KOPT-K1 (cell line): ENCODE measurements around the gene DNAH14.
"Not testable (repeated sequence)": the region's sequence is repeated elsewhere in the genome, so short reads cannot be mapped to it uniquely, and the experiment has no call there.

Experiments used
- H3K27ac ChIP-seq: fragments of 200-600 bp; sonication (generic); 2 replicates; pipeline ENCODE4 v1.5.1; 2016; ENCODE audit warnings: antibody characterized with exemption, mild to moderate bottlenecking, low read depth, low read length; ENCODE audit not compliant: poor library complexity, severe bottlenecking
- H3K36me3 ChIP-seq: fragments of 200-600 bp; sonication (generic); 2 replicates; pipeline ENCODE4 v1.5.1; 2017; ENCODE audit warnings: antibody characterized with exemption, mild to moderate bottlenecking, low read length, moderate library complexity; ENCODE audit not compliant: insufficient read depth
- H3K9me3 ChIP-seq: fragments of 200-600 bp; sonication (generic); 2 replicates; pipeline ENCODE4 v1.5.1; 2017; ENCODE audit warnings: antibody characterized with exemption, low read length, mild to moderate bottlenecking; ENCODE audit not compliant: insufficient read depth, poor library complexity, severe bottlenecking

The DNAH14 gene

GRCh38 chr1:224939844-224940425 is 10.5 kb downstream of the DNAH14 start:
- H3K27ac ChIP-seq = no peak overlapping the region
- peaks cover 11% of the 10 kb centered on the region for H3K9me3 ChIP-seq
- no peaks in the 10 kb centered on the region for H3K36me3 ChIP-seq

DNA sequence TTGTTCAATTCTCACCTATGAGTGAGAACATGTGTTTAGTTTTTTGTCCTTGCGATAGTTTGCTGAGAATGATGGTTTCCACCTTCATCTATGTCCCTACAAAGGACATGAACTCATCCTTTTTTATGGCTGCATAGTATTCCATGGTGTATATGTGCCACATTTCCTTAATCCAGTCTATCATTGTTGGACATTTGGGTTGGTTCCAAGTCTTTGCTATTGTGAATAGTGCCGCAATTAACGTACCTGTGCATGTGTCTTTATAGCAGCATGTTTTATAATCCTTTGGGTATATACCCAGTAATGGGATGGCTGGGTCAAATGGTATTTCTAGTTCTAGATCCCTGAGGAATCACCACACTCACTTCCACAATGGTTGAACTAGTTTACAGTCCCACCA is 11.3 kb downstream of the DNAH14 start:
- H3K27ac ChIP-seq, H3K9me3 ChIP-seq, H3K36me3 ChIP-seq: not testable (repeated sequence)

DNA sequence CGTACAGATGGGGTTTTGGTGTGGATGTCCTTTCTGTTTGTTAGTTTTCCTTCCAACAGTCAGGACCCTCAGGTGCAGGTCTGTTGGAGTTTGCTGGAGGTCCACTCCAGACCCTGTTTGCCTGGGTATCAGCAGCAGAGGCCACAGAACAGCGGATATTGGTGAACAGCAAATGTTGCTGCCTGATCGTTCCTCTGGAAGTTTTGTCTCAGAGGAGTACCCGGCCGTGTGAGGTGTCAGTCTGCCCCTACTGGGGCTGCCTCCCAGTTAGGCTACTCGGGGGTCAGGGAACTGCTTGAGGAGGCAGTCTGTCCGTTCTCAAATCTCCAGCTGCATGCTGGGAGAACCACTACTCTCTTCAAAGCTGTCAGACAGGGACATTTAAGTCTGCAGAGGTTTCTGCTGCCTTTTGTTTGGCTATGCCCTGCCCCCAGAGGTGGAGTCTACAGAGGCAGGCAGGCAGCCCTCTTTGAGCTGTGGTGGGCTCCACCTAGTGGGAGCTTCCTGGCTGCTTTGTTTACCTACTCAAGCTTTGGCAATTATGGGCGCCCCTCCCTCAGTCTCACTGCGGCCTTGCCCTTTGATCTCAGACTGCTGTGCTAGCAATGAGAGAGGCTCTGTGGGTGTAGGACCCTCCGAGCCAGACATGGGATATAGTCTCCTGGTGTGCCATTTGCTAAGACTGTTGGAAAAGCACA is 16.3 kb downstream of the DNAH14 start:
- H3K27ac ChIP-seq, H3K9me3 ChIP-seq, H3K36me3 ChIP-seq: not testable (repeated sequence)

DNA sequence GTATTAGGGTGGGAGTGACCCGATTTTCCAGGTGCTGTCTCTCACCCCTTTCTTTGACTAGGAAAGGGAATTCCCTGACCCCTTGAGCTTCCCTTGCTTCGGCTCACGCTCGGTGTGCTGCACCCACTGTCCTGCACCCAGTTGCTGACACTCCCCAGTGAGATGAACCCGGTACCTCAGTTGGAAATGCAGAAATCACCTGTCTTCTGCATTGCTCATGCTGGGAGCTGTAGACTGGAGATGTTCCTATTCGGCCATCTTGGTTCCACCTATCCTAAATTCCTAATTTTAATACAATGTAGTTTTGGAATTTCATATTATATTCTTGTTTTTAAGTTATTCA is 16.8 kb downstream of the DNAH14 start:
- H3K9me3 ChIP-seq, H3K27ac ChIP-seq, H3K36me3 ChIP-seq: not testable (repeated sequence)

DNA sequence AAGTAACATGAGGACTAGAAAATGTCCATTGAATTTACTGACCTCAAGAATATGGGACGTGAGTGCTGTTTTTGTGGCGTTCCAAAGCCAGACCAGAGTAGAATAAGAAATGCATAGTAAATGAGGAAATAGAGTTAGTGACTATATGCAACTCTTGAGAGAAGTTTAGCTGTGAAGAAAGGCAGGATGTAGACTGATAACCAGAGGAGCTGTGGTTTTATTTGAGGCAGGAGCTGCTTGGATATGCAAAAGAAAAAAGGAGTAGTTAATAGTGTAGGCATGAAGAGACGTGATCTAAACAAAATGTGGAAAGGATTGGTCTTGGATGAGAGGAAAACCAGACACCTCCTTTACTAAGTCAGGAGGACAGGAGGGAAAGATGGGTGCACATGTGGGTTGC is 28.2 kb downstream of the DNAH14 start:
- no peak overlapping the region for H3K27ac ChIP-seq
- H3K36me3 ChIP-seq = no peaks in the 10 kb centered on the region
- no peaks in the 10 kb centered on the region for H3K9me3 ChIP-seq

- H3K36me3 ChIP-seq = no peaks in the 10 kb centered on the region
These were observed 29.0 kb downstream of the DNAH14 start for GRCh38 chr1:224958490-224958889.

GRCh38 chr1:224959115-224959514 is 29.6 kb downstream of the DNAH14 start:
- Histone ChIP-seq H3K27ac (no peak overlapping the region), H3K36me3 (no peaks in the 10 kb centered on the region), H3K9me3 (no peaks in the 10 kb centered on the region)

More at GRCh38 chr1:224958490-224958889, 29.0 kb downstream of the DNAH14 start:
- Histone ChIP-seq H3K27ac (no peak overlapping the region), H3K9me3 (no peaks in the 10 kb centered on the region)

DNA sequence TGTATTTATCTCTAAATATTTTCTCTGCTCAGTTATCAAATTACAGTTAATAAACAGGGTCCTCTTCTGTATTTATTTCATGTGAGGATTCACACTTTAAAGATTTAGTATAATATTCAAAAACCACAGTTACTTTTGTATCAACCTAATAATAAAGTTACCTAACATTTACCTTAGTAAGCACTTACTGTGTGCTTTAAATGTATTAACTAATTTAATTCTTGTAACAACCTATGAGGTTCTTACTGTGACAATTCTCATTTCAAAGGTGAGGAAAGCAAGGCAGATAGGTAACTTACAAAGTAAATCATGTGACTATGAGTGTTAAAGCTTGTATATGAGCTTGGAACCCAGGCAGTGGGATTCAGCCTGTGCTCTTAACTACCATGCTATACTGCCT is 30.2 kb downstream of the DNAH14 start:
- Histone ChIP-seq H3K9me3 (no peaks in the 10 kb centered on the region), H3K27ac (no peak overlapping the region), H3K36me3 (no peaks in the 10 kb centered on the region)

- H3K36me3 ChIP-seq = no peaks in the 10 kb centered on the region
- no peaks in the 10 kb centered on the region for H3K9me3 ChIP-seq
- H3K27ac ChIP-seq = no peak overlapping the region
These were observed 50.7 kb downstream of the DNAH14 start for GRCh38 chr1:224980181-224980580.

- H3K9me3 ChIP-seq, H3K36me3 ChIP-seq, H3K27ac ChIP-seq: not testable (repeated sequence)
These were observed 52.5 kb downstream of the DNAH14 start for GRCh38 chr1:224981922-224982354.

- H3K9me3 ChIP-seq = no peaks in the 10 kb centered on the region
- H3K36me3 ChIP-seq = no peaks in the 10 kb centered on the region
- H3K27ac ChIP-seq = no peak overlapping the region
These were observed 58.6 kb downstream of the DNAH14 start for GRCh38 chr1:224988042-224988441.

GRCh38 chr1:224989615-224990014 is 60.1 kb downstream of the DNAH14 start:
- Histone ChIP-seq H3K27ac (no peak overlapping the region), H3K9me3 (no peaks in the 10 kb centered on the region), H3K36me3 (no peaks in the 10 kb centered on the region)

DNA sequence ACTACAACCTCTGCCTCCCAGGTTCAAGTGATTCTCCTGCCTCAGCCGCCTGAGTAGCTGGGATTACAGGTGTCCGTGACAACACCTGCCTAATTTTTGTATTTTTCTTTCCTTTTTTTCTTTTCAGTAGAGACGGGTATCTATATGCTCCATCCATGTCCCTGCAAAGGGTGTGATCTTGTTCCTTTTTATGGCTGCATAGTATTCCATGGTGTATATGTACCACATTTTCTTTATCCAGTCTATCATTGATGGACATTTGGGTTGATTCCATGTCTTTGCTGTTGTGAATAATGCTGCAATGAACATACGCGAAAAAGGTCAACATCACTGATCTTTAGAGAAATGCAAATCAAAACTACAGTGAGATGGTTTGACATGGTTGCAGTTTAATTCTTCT is 62.1 kb downstream of the DNAH14 start:
- not testable (repeated sequence) for H3K27ac ChIP-seq, H3K9me3 ChIP-seq, H3K36me3 ChIP-seq

- no peaks in the 10 kb centered on the region for H3K36me3 ChIP-seq
These were observed 66.1 kb downstream of the DNAH14 start for GRCh38 chr1:224995602-224996001.

DNA sequence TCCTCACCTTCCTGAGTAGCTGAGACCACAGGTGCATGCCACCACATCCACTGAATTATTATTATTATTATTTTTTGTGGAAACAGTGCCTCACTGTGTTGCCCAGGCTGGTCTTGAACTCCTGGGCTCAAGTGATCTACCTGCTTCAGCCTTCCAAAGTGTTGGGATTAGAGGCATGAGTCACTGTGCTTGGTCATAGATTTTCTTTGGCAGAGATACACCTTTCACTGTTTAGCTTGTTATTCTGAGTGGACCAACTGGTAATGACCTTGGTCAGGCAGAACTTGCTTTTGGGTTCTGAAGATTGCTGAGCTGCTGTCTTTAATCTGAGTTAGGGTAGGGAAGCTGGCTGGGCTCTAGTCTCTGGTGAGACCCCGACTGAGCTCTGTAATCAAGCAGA is 66.8 kb downstream of the DNAH14 start:
- no peak overlapping the region for H3K27ac ChIP-seq
- H3K9me3 ChIP-seq = no peaks in the 10 kb centered on the region

More at GRCh38 chr1:224995602-224996001, 66.1 kb downstream of the DNAH14 start:
- Histone ChIP-seq H3K27ac (no peak overlapping the region), H3K9me3 (no peaks in the 10 kb centered on the region)

DNA sequence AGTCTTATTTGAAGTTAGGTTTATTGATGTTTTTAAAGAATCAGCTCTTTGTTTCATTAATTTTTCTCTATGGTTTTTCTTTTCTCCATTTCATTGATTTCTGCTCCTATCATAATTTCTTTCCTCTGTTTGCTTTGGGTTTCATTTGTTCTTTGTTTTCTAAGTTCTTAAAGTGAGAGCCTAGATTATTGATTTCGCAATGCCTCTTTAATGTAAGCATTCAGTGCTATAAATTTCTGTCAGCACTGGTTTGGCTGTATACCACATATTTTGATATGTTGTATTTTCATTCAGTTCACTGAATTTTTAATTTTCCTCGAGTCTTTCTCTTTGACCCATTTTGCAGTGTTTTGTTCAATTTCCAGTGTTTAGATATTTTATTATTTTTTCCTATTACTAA is 68.7 kb downstream of the DNAH14 start:
- Histone ChIP-seq H3K36me3 (no peaks in the 10 kb centered on the region), H3K9me3 (no peaks in the 10 kb centered on the region), H3K27ac (no peak overlapping the region)

More for the DNA sequence above, 66.8 kb downstream of the DNAH14 start:
- H3K36me3 ChIP-seq = no peaks in the 10 kb centered on the region
